HG03280 (cell line): Measurements from ENCODE around the gene CARMIL3.
A peak's percentile ranks its signal among the peaks of the same experiment; 100 is the strongest.

Source experiments
- ATAC-seq: cut with Tn5 transposase; IDR thresholded peaks from one replicate; pipeline ENCODE4 v1.9.1; 2021; ENCODE audit warnings: mild to moderate bottlenecking, moderate library complexity; ENCODE audit not compliant: unreplicated experiment

The CARMIL3 gene

DNA sequence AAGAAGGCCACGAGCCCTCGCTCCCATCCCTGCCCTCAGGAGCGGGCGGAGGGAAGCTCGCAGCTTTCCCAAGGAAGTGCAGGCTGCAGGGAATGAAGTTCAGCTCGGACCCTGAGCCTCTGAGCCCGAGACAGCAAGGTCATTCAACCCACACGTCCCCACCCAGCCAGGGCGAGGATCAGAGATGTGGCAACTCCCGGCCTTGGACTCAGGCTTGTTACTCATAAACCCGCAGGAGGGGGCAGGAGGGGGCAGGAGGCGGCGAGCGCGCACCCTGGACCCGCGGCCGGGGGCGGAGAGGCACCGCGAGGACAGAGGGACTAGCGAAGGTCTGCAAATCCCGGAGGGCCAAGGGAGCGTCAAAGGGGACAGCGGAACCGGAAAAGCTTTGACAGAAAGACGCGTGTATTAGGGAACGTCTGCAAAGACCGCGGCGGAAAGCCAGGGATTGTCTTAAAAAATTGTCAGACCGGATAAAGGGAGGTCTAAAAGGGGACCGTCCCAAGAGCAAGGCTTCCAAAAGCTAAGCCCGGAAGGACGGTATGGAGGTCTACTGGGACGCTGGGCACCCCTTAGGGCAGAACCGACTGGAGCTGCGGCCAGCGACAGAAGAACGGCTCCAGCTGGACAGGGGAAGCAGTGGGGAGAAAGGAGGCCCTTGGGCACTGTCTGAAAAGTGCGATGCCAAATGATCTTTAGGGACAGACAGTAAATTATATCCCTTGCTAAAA, 62.2 kb downstream of the CARMIL3 start:
- peak; percentile 29 for ATAC-seq

DNA sequence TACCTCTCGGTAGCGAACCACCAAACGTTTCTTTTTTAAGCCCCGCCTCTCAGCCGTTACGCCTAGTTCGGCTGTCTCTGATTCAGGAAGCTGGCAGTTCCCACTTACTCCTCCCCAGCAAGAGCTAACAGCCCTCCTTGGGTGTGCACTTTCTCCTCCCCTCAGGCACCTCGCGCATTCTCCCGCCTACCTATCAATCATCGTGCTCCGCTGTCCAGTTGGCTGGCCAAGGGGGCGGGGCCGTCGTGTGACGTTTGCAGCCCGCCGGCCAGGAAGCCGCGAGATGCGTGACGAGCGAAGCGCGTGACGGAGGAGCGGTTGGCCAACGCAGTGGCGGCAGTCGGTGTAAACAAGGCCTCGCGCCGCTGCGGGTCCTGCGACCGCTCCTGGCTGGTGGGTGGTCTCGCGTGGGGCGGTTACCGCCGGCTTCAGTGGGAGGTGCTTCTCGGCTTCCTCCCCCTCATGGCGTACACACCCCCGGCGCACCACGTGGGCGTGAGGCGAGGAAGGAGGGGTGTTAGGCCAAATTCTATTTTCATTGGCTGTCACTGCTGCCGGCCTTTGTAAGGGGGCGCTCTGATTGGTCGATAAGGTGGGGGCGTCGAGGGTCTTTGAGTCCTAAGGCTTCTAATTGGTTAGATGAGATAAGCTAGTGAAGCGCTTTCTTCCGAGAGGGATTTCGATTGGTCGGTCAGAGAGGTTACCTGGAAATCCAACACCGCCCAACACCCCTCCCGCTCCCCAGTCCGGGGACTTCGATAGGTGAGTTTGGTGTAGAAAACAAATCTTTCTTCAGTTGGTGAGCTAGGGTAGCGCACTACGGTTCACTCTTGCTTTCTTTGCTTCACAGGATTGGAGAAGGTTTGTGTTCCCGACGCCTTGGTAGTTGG, 63.0 kb downstream of the CARMIL3 start, which contains the start of the genes DCAF11 and NRL:
TSS of gene DCAF11 (plus strand) at position 246 of the 890 bp plus-strand sequence. CDS start 818 bp downstream, outside the sequence.
TSS of gene NRL (minus strand) at position 418 of the 890 bp plus-strand sequence. CDS start 32,101 bp downstream, outside the sequence.
- ATAC-seq, result peak; percentile 85

DNA sequence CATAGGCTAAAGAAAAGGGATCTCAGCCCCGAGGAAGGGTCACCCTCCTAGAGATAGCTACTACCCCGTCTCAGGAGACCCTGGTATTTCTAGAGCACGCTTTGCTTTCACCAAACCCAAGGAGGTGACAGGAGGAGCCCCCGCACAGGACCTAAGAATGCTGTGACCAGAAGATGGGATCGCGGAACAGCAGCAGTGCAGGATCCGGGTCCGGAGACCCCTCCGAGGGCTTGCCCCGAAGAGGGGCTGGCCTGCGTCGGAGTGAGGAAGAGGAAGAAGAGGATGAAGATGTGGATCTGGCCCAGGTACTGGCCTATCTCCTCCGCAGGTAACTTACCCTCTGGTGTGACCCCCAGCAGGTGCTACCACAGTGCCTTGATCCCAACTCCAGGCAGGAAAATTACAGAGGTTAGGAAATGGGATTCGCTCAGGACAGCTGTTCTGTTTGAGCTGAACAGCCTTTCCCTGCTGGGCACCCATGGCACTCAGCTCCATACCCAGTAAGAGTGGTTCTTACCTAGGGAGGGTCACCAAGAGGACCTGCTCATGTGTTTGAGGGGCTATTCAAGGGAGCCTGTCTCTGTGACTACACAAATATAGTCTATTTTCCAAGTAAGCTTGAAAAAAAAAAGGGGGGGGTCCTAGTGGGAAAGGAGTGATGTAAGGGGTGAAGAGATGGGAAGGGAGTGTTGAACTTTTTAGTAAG, 63.8 kb downstream of the CARMIL3 start:
- ATAC-seq, result no peak

DNA sequence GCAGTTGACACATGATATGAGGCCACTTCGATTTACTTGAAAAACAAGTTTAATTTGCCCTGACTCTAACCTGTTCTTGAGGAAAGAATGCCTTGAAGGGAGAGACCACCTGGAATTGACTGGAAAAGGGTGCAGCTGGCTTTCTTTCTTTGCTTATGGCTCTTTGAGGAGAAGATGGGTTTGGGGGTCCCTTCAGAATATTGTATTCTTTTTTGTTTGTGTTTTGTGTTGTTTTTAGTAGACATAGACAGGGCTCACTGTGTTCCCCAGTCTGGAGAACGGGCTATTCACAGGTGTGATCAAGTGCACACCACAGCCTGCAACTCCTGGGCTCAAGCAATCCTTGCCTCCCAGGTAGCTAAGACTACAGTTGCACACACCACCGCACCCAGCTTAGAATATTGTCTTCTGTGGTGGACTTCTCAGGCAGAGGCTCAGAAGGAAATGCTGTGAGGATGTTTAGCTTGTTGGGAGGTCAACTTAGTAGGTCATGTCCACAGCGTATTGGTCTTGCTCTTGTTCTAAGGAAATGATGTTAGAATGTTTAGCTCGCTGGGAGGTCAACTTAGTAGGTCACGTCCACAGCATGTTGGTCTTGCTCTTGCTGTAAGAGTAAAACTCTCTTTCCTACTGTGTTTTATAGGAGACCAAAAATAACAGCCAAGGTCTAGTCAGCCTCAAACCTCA, 64.5 kb downstream of the CARMIL3 start:
- ATAC-seq, result no peak

DNA sequence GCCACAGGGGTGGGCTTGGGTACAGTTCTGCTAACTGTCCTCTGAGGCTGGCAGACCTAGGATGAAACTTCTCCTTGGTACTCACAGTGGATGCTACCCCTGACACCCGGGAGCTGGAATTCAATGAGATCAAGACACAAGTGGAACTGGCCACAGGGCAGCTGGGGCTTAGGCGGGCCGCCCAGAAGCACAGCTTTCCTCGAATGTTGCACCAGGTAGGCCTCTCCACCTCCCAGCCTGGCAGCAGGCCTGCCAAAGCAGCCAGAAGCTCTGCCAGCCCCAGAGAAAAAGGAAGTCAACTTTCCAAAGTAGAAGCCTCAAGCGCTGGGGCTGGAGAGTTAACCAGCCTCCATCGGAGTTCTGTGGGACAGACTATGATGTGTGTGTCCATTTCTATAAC, 65.4 kb downstream of the CARMIL3 start:
- ATAC-seq, result no peak
